ENCODE measurements around the gene CDC34.

The CDC34 gene

GRCh38 chr19:531753-532560 lies at the start of gene CDC34:
Gene CDC34 (plus strand): TSS chr19:531760. CDS start chr19:531932, 172 bp downstream.
- no peak for DNase-seq

- no peak for DNase-seq
Measured at GRCh38 chr19:482186-483041, 49.1 kb upstream of the CDC34 start.

- no peak for DNase-seq
Measured at GRCh38 chr19:483332-484072, 48.1 kb upstream of the CDC34 start.

GRCh38 chr19:484494-484893 lies 47.1 kb upstream of the CDC34 start:
- no peak for DNase-seq

- no peak for DNase-seq
Measured at GRCh38 chr19:485077-485476, 46.5 kb upstream of the CDC34 start.

- no peak for DNase-seq
Measured at GRCh38 chr19:485583-486236, 45.9 kb upstream of the CDC34 start.

- peak; percentile 68 for DNase-seq
Measured at GRCh38 chr19:488505-489417, 42.8 kb upstream of the CDC34 start.

GRCh38 chr19:489418-490196 lies 42.0 kb upstream of the CDC34 start:
- DNase-seq, result no peak

- no peak for DNase-seq
Measured at GRCh38 chr19:491146-491741, 40.3 kb upstream of the CDC34 start.

- no peak for DNase-seq
Measured at GRCh38 chr19:492091-492531, 39.4 kb upstream of the CDC34 start.

- no peak for DNase-seq
Measured at GRCh38 chr19:493391-494170, 38.0 kb upstream of the CDC34 start.

- DNase-seq, result no peak
Measured at GRCh38 chr19:494171-495080, 37.1 kb upstream of the CDC34 start.

GRCh38 chr19:495081-495401 lies 36.5 kb upstream of the CDC34 start:
- DNase-seq, result no peak

- no peak for DNase-seq
Measured at GRCh38 chr19:495402-496111, 36.0 kb upstream of the CDC34 start.

- no peak for DNase-seq
Measured at GRCh38 chr19:496112-496665, 35.4 kb upstream of the CDC34 start, which contains the start of gene MADCAM1. Gene MADCAM1 (plus strand): TSS chr19:496486. CDS start chr19:496500, 14 bp downstream.

- no peak for DNase-seq
Measured at GRCh38 chr19:496986-497385, 34.6 kb upstream of the CDC34 start.

GRCh38 chr19:497491-497868 lies 34.1 kb upstream of the CDC34 start:
- no peak for DNase-seq
